HepG2 (cell line): ENCODE results near the gene RERG. TPM values are rescaled to one million over a fixed set of nuclear protein-coding genes. Genes with fewer than 3 reads are reported as not detected.

ENCODE experiments used
- AHR ChIP-seq: IDR thresholded peaks from 2 replicates; pipeline ENCODE4 v1.6.1; 2018; ENCODE audit warnings: missing genetic modification reagents, missing compliant biosample characterization
- GABPB1 ChIP-seq: IDR thresholded peaks from 2 replicates; pipeline ENCODE4 v1.6.1; 2016; ENCODE audit warnings: mild to moderate bottlenecking, missing genetic modification reagents, moderate library complexity, missing compliant biosample characterization
- MEIS1 ChIP-seq: sonication (generic); formaldehyde crosslinking; IDR thresholded peaks from 2 replicates; pipeline ENCODE4 v1.9.0; 2021; ENCODE audit warnings: mild to moderate bottlenecking, missing genetic modification reagents, moderate library complexity, borderline replicate concordance
- ZFX ChIP-seq: sonication (generic); formaldehyde crosslinking; IDR thresholded peaks from 2 replicates; pipeline ENCODE4 v1.4.0; 2020; ENCODE audit warnings: mild to moderate bottlenecking, low read depth, missing genetic modification reagents, moderate library complexity
- ZNF235 ChIP-seq: sonication (generic); formaldehyde crosslinking; IDR thresholded peaks from 2 replicates; pipeline ENCODE4 v1.8.1; 2023; ENCODE audit warnings: mild to moderate bottlenecking, missing genetic modification reagents, borderline replicate concordance
- ZNF598 ChIP-seq: sonication (generic); formaldehyde crosslinking; IDR thresholded peaks from 2 replicates; pipeline ENCODE4 v1.5.1; 2020; ENCODE audit warnings: mild to moderate bottlenecking, missing genetic modification reagents, borderline replicate concordance
- ZNF841 ChIP-seq: sonication (generic); formaldehyde crosslinking; IDR thresholded peaks from 2 replicates; pipeline ENCODE4 v1.8.1; 2023; ENCODE audit warnings: missing genetic modification reagents, borderline replicate concordance
- polyA plus RNA-seq, 8 experiments: library from polyadenylated mRNA; depleted of rRNA in 3 of 8; stranded (reverse) in 7 of 8; unstranded in 1 of 8; fragments of >200 nt; fragmentation: Illumina TruSeq in 4 of 8; extraction: Trizol in 4 of 8; gene quantifications; 2 replicates each; pipeline versions ENCODE4 v1.2.1 to v1.2.3, GENCODE V29; 2011 to 2016; ENCODE audit warnings: low read depth in 4 of 8, missing spikeins in 1 of 8, mixed read lengths in 1 of 8; ENCODE audit not compliant: insufficient read depth in 1 of 8
- total RNA-seq, 5 experiments: library from RNA; depleted of rRNA; stranded (reverse); fragments of >200 nt; fragmentation: Illumina TruSeq; extraction: Trizol; gene quantifications; 2 replicates each; pipeline ENCODE4 v1.2.3, GENCODE V29; 2016; ENCODE audit warnings: low read depth in 1 of 5
- TF ChIP-seq, protein P1 (sequence below), 2 experiments: sonication (generic) in 1 of 2; formaldehyde crosslinking in 1 of 2; IDR thresholded peaks; 2 replicates each; pipeline versions ENCODE4 v1.4.0 to v1.6.1; 2016 to 2020; ENCODE audit warnings: borderline replicate concordance in 1 of 2, low read depth in 1 of 2, mild to moderate bottlenecking in 1 of 2, missing genetic modification reagents in 1 of 2
- TF ChIP-seq, protein P2 (sequence below): sonication (generic); formaldehyde crosslinking; IDR thresholded peaks from 2 replicates; pipeline ENCODE4; 2020; ENCODE audit warnings: missing genetic modification reagents, mild to moderate bottlenecking, borderline replicate concordance
- TF ChIP-seq, protein P3 (sequence below): sonication (generic); formaldehyde crosslinking; IDR thresholded peaks from 2 replicates; pipeline ENCODE4 v1.9.0; 2022; ENCODE audit warnings: missing genetic modification reagents, mild to moderate bottlenecking, borderline replicate concordance
- TF ChIP-seq, protein P4 (sequence below): IDR thresholded peaks from 2 replicates; pipeline ENCODE4 v1.6.1; 2016; ENCODE audit warnings: mild to moderate bottlenecking, missing biosample characterization, missing genetic modification reagents
- TF ChIP-seq, protein P5 (sequence below): sonication (generic); formaldehyde crosslinking; IDR thresholded peaks from 2 replicates; pipeline ENCODE4 v1.4.0; 2020; ENCODE audit warnings: missing genetic modification reagents, mild to moderate bottlenecking, borderline replicate concordance

The RERG gene
- total and polyA plus RNA-seq, 2 of the 13 experiments (the other 11 are each of a cell fraction or from before 2014, with no cell fraction given), result not detected

DNA sequence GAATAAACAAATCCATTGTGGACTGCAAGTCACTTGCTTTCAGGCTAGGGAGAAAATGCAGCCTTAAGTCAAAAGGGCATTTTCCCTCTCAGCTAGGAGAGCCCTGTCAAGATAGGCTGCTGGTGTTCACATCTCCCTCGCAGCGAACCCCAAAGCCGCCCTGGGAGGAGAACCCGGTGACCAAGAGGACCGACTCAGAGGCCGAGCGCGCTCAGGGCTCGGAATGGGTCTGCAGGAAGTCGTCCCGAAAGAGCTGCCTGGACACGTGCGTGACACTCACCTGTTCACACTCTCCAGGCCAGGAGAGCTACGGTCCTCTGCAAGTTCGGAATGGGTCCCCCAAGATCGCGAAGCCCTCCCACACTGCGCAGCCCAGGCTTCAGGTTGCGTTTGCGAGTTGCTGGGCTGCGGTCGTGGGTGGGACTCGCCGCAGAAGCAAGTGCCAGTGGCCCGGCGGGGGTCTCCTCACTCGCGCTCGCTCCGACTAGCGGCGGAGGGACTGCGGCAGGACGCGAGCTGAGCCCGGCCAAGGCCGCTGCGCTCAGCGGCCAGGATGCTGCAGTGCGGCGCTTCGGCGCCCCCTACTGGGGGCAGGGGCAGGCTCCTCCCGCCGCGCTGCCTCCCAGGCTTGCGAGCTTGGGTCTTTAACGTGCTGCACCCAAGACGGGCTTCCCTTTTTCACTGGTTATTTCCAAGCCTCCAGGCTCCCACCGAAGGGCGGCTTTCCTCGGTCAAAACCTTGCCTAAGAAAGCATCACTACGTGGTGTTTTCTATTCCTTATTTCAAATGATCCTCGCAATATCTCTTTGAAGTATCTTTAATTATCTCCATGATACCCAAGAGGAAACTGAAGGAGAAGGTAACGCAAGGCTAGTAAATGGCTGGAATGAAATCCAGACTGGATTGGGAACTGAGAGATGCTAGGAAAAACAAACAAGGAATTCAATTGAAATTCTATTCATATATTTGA, at the start of gene RERG (continued):
- TF ChIP-seq, protein P1, sequence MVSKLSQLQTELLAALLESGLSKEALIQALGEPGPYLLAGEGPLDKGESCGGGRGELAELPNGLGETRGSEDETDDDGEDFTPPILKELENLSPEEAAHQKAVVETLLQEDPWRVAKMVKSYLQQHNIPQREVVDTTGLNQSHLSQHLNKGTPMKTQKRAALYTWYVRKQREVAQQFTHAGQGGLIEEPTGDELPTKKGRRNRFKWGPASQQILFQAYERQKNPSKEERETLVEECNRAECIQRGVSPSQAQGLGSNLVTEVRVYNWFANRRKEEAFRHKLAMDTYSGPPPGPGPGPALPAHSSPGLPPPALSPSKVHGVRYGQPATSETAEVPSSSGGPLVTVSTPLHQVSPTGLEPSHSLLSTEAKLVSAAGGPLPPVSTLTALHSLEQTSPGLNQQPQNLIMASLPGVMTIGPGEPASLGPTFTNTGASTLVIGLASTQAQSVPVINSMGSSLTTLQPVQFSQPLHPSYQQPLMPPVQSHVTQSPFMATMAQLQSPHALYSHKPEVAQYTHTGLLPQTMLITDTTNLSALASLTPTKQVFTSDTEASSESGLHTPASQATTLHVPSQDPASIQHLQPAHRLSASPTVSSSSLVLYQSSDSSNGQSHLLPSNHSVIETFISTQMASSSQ (IDR thresholded peaks at IDR 0.05; ENCODE audit: low read depth), result no peak
- TF ChIP-seq, protein P1 (CRISPR knock-in tag; IDR thresholded peaks at IDR 0.05; ENCODE audit: borderline replicate concordance), result no peak
- 0 out of 2 replicates have a peak, but pooled peaks have one; percentile 26 for TF ChIP-seq MEIS1 (CRISPR knock-in tag)
- TF ChIP-seq, protein P2, sequence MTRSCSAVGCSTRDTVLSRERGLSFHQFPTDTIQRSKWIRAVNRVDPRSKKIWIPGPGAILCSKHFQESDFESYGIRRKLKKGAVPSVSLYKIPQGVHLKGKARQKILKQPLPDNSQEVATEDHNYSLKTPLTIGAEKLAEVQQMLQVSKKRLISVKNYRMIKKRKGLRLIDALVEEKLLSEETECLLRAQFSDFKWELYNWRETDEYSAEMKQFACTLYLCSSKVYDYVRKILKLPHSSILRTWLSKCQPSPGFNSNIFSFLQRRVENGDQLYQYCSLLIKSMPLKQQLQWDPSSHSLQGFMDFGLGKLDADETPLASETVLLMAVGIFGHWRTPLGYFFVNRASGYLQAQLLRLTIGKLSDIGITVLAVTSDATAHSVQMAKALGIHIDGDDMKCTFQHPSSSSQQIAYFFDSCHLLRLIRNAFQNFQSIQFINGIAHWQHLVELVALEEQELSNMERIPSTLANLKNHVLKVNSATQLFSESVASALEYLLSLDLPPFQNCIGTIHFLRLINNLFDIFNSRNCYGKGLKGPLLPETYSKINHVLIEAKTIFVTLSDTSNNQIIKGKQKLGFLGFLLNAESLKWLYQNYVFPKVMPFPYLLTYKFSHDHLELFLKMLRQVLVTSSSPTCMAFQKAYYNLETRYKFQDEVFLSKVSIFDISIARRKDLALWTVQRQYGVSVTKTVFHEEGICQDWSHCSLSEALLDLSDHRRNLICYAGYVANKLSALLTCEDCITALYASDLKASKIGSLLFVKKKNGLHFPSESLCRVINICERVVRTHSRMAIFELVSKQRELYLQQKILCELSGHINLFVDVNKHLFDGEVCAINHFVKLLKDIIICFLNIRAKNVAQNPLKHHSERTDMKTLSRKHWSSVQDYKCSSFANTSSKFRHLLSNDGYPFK (CRISPR knock-in tag), result peak; percentile 47; the same call in 1 of the 2 replicates
- TF ChIP-seq, protein P3, sequence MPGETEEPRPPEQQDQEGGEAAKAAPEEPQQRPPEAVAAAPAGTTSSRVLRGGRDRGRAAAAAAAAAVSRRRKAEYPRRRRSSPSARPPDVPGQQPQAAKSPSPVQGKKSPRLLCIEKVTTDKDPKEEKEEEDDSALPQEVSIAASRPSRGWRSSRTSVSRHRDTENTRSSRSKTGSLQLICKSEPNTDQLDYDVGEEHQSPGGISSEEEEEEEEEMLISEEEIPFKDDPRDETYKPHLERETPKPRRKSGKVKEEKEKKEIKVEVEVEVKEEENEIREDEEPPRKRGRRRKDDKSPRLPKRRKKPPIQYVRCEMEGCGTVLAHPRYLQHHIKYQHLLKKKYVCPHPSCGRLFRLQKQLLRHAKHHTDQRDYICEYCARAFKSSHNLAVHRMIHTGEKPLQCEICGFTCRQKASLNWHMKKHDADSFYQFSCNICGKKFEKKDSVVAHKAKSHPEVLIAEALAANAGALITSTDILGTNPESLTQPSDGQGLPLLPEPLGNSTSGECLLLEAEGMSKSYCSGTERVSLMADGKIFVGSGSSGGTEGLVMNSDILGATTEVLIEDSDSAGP, result peak; percentile 50; the same call in 1 of the 2 replicates
- 0 out of 2 replicates have a peak, but pooled peaks have one; percentile 29 for TF ChIP-seq AHR (CRISPR knock-in tag)
- peak; percentile 65; the same call in 1 of the 2 replicates for TF ChIP-seq ZNF598 (CRISPR knock-in tag)
- TF ChIP-seq, protein P4, sequence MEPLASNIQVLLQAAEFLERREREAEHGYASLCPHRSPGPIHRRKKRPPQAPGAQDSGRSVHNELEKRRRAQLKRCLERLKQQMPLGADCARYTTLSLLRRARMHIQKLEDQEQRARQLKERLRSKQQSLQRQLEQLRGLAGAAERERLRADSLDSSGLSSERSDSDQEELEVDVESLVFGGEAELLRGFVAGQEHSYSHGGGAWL (CRISPR knock-in tag), result 0 out of 2 replicates have a peak, but pooled peaks have one; percentile 32
- peak; percentile 45; the same call in 1 of the 2 replicates for TF ChIP-seq ZFX (CRISPR knock-in tag)
- TF ChIP-seq, protein P5, sequence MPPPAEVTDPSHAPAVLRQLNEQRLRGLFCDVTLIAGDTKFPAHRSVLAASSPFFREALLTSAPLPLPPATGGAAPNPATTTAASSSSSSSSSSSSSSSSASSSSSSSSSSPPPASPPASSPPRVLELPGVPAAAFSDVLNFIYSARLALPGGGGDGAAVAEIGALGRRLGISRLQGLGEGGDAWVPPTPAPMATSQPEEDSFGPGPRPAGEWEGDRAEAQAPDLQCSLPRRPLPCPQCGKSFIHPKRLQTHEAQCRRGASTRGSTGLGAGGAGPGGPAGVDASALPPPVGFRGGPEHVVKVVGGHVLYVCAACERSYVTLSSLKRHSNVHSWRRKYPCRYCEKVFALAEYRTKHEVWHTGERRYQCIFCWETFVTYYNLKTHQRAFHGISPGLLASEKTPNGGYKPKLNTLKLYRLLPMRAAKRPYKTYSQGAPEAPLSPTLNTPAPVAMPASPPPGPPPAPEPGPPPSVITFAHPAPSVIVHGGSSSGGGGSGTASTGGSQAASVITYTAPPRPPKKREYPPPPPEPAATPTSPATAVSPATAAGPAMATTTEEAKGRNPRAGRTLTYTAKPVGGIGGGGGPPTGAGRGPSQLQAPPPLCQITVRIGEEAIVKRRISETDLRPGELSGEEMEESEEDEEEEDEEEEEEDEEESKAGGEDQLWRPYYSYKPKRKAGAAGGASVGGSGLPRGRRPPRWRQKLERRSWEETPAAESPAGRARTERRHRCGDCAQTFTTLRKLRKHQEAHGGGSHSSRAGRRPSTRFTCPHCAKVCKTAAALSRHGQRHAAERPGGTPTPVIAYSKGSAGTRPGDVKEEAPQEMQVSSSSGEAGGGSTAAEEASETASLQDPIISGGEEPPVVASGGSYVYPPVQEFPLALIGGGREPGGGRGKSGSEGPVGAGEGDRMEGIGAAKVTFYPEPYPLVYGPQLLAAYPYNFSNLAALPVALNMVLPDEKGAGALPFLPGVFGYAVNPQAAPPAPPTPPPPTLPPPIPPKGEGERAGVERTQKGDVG (CRISPR knock-in tag), result 0 out of 2 replicates have a peak, but pooled peaks have one; percentile 31
- TF ChIP-seq GABPB1 (CRISPR knock-in tag), result peak; percentile 78
- 0 out of 2 replicates have a peak, but pooled peaks have one; percentile 47 for TF ChIP-seq ZNF235 (CRISPR knock-in tag)
- TF ChIP-seq ZNF841 (CRISPR knock-in tag), result no peak
